Neural progenitor cell (in vitro differentiated cells): Measurements from ENCODE around the gene PAQR7.

ENCODE experiments used
- CTCF ChIP-seq: fragments of 200-600 bp; sonication (generic); IDR thresholded peaks from 2 replicates; pipeline ENCODE4 v1.5.1; 2017; ENCODE audit warnings: antibody characterized with exemption, mild to moderate bottlenecking
- EZH2phosphoT487 ChIP-seq: fragments of 200-600 bp; sonication (generic); IDR thresholded peaks from 2 replicates; pipeline ENCODE4 v1.6.1; 2017; ENCODE audit warnings: antibody characterized with exemption

- TF ChIP-seq CTCF (no peak), EZH2phosphoT487 (no peak)
Observed at GRCh38 chr1:25905680-25906643, 30.5 kb upstream of the PAQR7 start, which contains the start of gene STMN1.
